NT2/D1 (cell line): ENCODE data around the gene STX8.

Experiments used
- YY1 ChIP-seq: IDR thresholded peaks from 2 replicates; pipeline ENCODE4 v1.6.1; 2011; ENCODE audit not compliant: insufficient read length, insufficient read depth
- ZNF274 ChIP-seq: IDR thresholded peaks from 2 replicates; pipeline ENCODE4 v1.6.1; 2011; ENCODE audit warnings: mild to moderate bottlenecking, low read depth, low read length

- TF ChIP-seq ZNF274 (no peak), YY1 (no peak)
Measured at GRCh38 chr17:9389111-9389527, 186.5 kb downstream of the STX8 start.
